Keratinocyte (primary cell): ENCODE measurements around the gene TTLL4.

Source experiments
- EZH2 ChIP-seq: IDR thresholded peaks from one replicate; pipeline ENCODE4 v1.6.1; 2012; ENCODE audit warnings: inconsistent platforms, mild to moderate bottlenecking, low read length, moderate library complexity
- TF ChIP-seq, protein P1 (sequence below), 3 experiments: IDR thresholded peaks in 1 of 3; conservative IDR thresholded peaks in 1 of 3; optimal IDR thresholded peaks in 1 of 3; 2 replicates in 2 of 3; 3 replicates in 1 of 3; pipeline versions ENCODE3 to v1.5.1; 2011; ENCODE audit warnings: low read length in 3 of 3, mild to moderate bottlenecking in 3 of 3, moderate library complexity in 2 of 3, control low read depth in 1 of 3, inconsistent platforms in 1 of 3; ENCODE audit not compliant: insufficient read depth in 2 of 3; ENCODE audit errors: extremely low read depth in 1 of 3

DNA sequence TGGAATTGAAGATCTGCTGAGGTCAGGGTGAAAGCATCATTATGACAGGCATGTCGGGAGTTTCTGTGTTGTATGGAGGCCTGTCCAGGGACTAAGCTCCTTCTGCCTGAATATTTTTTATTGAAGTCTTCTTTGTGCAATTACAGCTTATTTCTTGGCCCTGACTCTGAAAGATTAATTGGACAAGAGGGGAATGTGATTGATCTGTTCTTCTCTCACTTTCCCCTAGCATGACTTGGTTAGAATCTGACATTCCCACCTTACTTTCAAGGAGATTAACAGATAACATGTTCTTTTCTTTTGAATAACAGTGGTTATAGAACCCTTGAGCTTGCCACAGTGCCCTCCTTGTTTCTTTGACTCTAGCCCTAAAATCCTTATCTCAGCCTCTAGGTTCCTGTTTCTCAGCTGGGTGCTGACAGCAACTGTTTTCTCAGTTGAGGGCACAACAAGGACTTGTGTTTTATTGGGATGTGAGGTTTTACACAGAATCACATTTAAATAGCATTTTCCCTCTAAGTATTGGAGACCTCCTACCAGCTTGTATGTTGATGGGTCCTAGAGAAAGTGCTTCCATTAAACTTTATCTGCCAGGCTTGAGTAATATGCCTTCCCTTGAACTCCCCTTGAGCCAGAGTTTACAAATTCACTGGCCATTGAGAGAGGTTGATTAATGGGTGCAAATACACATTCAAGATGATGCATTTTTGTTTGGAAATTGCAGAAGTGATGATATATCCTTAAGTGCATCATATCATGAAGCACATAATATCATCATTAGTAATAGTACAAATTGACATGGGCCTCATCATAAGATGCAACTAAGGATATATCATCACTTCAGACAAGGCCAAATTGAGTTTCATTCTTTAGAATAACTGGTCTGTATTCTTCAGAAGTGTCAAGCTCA lies 12.5 kb downstream of the TTLL4 start:
- TF ChIP-seq, protein P1, sequence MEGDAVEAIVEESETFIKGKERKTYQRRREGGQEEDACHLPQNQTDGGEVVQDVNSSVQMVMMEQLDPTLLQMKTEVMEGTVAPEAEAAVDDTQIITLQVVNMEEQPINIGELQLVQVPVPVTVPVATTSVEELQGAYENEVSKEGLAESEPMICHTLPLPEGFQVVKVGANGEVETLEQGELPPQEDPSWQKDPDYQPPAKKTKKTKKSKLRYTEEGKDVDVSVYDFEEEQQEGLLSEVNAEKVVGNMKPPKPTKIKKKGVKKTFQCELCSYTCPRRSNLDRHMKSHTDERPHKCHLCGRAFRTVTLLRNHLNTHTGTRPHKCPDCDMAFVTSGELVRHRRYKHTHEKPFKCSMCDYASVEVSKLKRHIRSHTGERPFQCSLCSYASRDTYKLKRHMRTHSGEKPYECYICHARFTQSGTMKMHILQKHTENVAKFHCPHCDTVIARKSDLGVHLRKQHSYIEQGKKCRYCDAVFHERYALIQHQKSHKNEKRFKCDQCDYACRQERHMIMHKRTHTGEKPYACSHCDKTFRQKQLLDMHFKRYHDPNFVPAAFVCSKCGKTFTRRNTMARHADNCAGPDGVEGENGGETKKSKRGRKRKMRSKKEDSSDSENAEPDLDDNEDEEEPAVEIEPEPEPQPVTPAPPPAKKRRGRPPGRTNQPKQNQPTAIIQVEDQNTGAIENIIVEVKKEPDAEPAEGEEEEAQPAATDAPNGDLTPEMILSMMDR (optimal IDR thresholded peaks at IDR 0.05 in 1 of 3, IDR thresholded peaks at IDR 0.05 in 1 of 3, conservative IDR thresholded peaks at IDR 0.05 in 1 of 3; ENCODE audit: extremely low read depth in 1 of 3, insufficient read depth in 2 of 3, low read length in 3 of 3) = no peak
- TF ChIP-seq EZH2 = no peak
